Neural progenitor cell (in vitro differentiated cells): ENCODE data around the gene IFT81. TPM values are rescaled to one million over a fixed set of nuclear protein-coding genes. Genes with fewer than 3 reads are reported as not detected.

Experiments
- DNase-seq: peaks from one replicate; pipeline ENCODE4 v3.0.0-alpha.2; 2016; ENCODE audit warnings: low spot score
- H2AFZ ChIP-seq: fragments of 200-600 bp; sonication (generic); replicated peaks from 2 replicates; pipeline ENCODE4 v1.6.1; 2016; ENCODE audit warnings: antibody characterized with exemption
- H3F3A ChIP-seq: fragments of 200-600 bp; sonication (generic); 2 replicates; pipeline ENCODE4 v1.6.1; 2016; ENCODE audit warnings: antibody characterized with exemption, low read depth
- H3K27ac ChIP-seq: fragments of 200-600 bp; sonication (generic); 2 replicates; pipeline ENCODE4 v1.5.1; 2016; ENCODE audit warnings: mild to moderate bottlenecking
- H3K27me3 ChIP-seq: fragments of 200-600 bp; sonication (generic); 2 replicates; pipeline ENCODE4 v1.6.1; 2016; ENCODE audit warnings: mild to moderate bottlenecking, moderate library complexity
- H3K36me3 ChIP-seq: fragments of 200-600 bp; sonication (generic); 2 replicates; pipeline ENCODE4 v1.5.1; 2016
- H3K4me1 ChIP-seq: fragments of 200-600 bp; sonication (generic); 2 replicates; pipeline ENCODE4 v1.6.1; 2016; ENCODE audit warnings: mixed run types
- H3K4me2 ChIP-seq: fragments of 200-600 bp; sonication (generic); 2 replicates; pipeline ENCODE4 v1.6.1; 2016
- H3K4me3 ChIP-seq: fragments of 200-600 bp; sonication (generic); 2 replicates; pipeline ENCODE4 v1.5.1; 2016
- H3K79me2 ChIP-seq: fragments of 200-600 bp; sonication (generic); 2 replicates; pipeline ENCODE4 v1.6.1; 2016; ENCODE audit warnings: low read depth
- H3K9ac ChIP-seq: fragments of 200-600 bp; sonication (generic); 2 replicates; pipeline ENCODE4 v1.6.1; 2016
- H3K9me3 ChIP-seq: fragments of 200-600 bp; sonication (generic); 2 replicates; pipeline ENCODE4 v1.5.1; 2016; ENCODE audit warnings: low read depth
- H4K20me1 ChIP-seq: fragments of 200-600 bp; sonication (generic); 2 replicates; pipeline ENCODE4 v1.6.1; 2016; ENCODE audit warnings: low read depth
- H3K27ac Mint-ChIP-seq: 3 replicates; pipeline ENCODE4 v1.8.0; 2021; ENCODE audit warnings: mixed read lengths
- H3K27me3 Mint-ChIP-seq: 2 replicates; pipeline ENCODE4 v1.8.0; 2022; ENCODE audit warnings: low read depth, mild to moderate bottlenecking, inconsistent platforms, moderate library complexity, mixed read lengths; ENCODE audit not compliant: insufficient read depth
- H3K36me3 Mint-ChIP-seq: 3 replicates; pipeline ENCODE4 v1.8.0; 2021; ENCODE audit warnings: mixed read lengths
- H3K4me1 Mint-ChIP-seq: 3 replicates; pipeline ENCODE4 v1.8.0; 2021; ENCODE audit warnings: mixed read lengths
- H3K4me3 Mint-ChIP-seq: 3 replicates; pipeline ENCODE4 v1.8.0; 2021; ENCODE audit warnings: mild to moderate bottlenecking, moderate library complexity, mixed read lengths
- H3K9me3 Mint-ChIP-seq: 3 replicates; pipeline ENCODE4 v1.8.0; 2020; ENCODE audit warnings: mixed read lengths
- EZH2 ChIP-seq: fragments of 200-600 bp; sonication (generic); IDR thresholded peaks from 2 replicates; pipeline ENCODE4 v1.6.1; 2017; ENCODE audit warnings: antibody characterized with exemption, mild to moderate bottlenecking, moderate library complexity
- EZH2phosphoT487 ChIP-seq: fragments of 200-600 bp; sonication (generic); IDR thresholded peaks from 2 replicates; pipeline ENCODE4 v1.6.1; 2017; ENCODE audit warnings: antibody characterized with exemption
- total RNA-seq: library from RNA; depleted of rRNA; stranded (reverse); fragments of >200 nt; gene quantifications from 2 replicates; pipeline ENCODE4 v1.2.3, GENCODE V29; 2015; ENCODE audit warnings: low replicate concordance
- TF ChIP-seq, protein P1 (sequence below): fragments of 200-600 bp; sonication (generic); IDR thresholded peaks from 2 replicates; pipeline ENCODE4 v1.5.1; 2017; ENCODE audit warnings: antibody characterized with exemption, mild to moderate bottlenecking

The IFT81 gene
- total RNA-seq, 1 donor from 2014 or later: 73.8 TPM

DNA sequence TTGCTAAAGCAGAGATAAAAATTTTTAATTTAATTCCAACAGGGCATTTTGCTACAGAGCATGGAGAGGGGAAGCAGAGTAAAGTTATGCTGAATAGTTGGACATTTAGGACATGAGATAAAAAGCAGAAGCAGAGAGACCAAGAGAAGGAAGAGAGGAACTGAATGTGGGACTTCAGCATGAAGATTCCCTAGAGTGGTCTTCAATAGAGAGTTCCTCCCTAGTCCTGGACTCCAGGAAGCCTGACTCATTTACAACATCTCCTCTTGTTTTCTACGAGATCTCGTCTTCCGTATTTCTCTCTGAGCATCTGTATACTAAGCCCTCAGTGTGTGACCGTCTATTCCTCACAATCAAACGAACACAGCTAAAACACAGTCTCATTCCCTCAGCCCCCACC lies 35.2 kb upstream of the IFT81 start:
- TF ChIP-seq, protein P1, sequence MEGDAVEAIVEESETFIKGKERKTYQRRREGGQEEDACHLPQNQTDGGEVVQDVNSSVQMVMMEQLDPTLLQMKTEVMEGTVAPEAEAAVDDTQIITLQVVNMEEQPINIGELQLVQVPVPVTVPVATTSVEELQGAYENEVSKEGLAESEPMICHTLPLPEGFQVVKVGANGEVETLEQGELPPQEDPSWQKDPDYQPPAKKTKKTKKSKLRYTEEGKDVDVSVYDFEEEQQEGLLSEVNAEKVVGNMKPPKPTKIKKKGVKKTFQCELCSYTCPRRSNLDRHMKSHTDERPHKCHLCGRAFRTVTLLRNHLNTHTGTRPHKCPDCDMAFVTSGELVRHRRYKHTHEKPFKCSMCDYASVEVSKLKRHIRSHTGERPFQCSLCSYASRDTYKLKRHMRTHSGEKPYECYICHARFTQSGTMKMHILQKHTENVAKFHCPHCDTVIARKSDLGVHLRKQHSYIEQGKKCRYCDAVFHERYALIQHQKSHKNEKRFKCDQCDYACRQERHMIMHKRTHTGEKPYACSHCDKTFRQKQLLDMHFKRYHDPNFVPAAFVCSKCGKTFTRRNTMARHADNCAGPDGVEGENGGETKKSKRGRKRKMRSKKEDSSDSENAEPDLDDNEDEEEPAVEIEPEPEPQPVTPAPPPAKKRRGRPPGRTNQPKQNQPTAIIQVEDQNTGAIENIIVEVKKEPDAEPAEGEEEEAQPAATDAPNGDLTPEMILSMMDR: no peak
- TF ChIP-seq EZH2phosphoT487: no peak
- no peak for TF ChIP-seq EZH2
- no peak overlapping the region for H2AFZ ChIP-seq
- Mint-ChIP-seq H3K27ac (no peak overlapping the region), H3K4me3 (no peak overlapping the region), H3K36me3 (no peaks in the 10 kb centered on the region), H3K4me1 (no peaks in the 10 kb centered on the region), H3K27me3 (peaks cover 7% of the 10 kb centered on the region), H3K9me3 (peaks cover 2% of the 10 kb centered on the region)
- no peaks in the 10 kb centered on the region for H3K9me3 ChIP-seq
- H3K27me3 ChIP-seq: peaks cover 4% of the 10 kb centered on the region
- H3K36me3 ChIP-seq: no peaks in the 10 kb centered on the region
- H4K20me1 ChIP-seq: no peaks in the 10 kb centered on the region
- H3K4me2 ChIP-seq: no peak overlapping the region
- no peak overlapping the region for H3K4me3 ChIP-seq
- no peaks in the 10 kb centered on the region for H3F3A ChIP-seq
- H3K79me2 ChIP-seq: no peaks in the 10 kb centered on the region
- no peak overlapping the region for H3K27ac ChIP-seq
- no peak for DNase-seq
- H3K9ac ChIP-seq: no peak overlapping the region
- H3K4me1 ChIP-seq: no peaks in the 10 kb centered on the region

DNA sequence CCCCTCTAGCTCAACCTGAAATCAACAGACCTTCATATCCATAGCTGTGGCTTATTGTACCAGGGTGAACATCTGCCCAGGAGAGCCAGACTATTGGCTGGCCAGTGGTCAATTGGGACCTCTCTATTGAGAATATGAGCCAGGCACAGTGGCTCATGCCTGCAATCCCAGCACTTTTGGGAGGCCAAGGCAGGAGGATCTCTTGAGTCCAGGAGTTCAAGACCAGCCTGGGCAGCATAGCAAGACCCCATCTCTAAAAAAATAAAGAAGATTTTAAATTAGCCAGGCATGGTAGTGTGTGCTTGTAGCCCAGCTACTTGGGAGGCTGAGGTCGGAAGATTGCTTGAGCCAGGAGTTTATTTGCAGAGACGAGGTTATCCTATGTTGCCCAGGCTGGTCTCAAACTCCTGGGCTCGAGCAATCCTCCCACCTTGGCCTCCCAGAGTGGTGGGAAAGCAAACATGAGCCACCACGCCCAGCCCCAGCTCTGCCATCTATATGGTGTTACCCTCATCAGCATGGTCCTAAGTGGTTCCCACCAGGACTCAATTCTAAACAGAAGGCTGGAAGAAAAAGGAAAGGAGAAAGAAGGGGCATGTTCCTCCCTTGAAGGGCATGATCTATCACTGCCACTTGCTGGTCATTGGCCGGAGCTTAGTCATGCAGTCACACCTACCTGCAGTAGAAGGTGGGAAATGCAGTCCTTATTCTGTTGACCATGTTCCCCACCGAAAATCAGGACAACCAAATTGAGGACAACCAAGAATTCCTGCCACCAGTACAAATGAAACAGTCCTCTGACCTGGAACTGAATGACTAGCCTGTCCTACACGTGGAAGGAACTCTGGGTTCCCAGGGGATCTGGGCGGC lies 33.7 kb upstream of the IFT81 start:
- H3K36me3 ChIP-seq: no peaks in the 10 kb centered on the region
- H3F3A ChIP-seq: no peaks in the 10 kb centered on the region
- Mint-ChIP-seq H3K4me3 (no peak overlapping the region), H3K27me3 (peaks cover 4% of the 10 kb centered on the region), H3K27ac (no peak overlapping the region), H3K9me3 (no peaks in the 10 kb centered on the region), H3K4me1 (no peaks in the 10 kb centered on the region), H3K36me3 (no peaks in the 10 kb centered on the region)
- no peak overlapping the region for H2AFZ ChIP-seq
- H3K9me3 ChIP-seq: no peaks in the 10 kb centered on the region
- no peak for TF ChIP-seq EZH2
- TF ChIP-seq EZH2phosphoT487: no peak
- TF ChIP-seq, protein P1: no peak
- peaks cover 4% of the 10 kb centered on the region for H3K27me3 ChIP-seq
- no peaks in the 10 kb centered on the region for H3K79me2 ChIP-seq
- no peak overlapping the region for H3K4me3 ChIP-seq
- no peaks in the 10 kb centered on the region for H3K4me1 ChIP-seq
- no peak overlapping the region for H3K4me2 ChIP-seq
- DNase-seq: no peak
- H4K20me1 ChIP-seq: no peaks in the 10 kb centered on the region
- H3K27ac ChIP-seq: no peak overlapping the region
- no peak overlapping the region for H3K9ac ChIP-seq

GRCh38 chr12:110091136-110091711 lies 32.9 kb upstream of the IFT81 start:
- no peak overlapping the region for H2AFZ ChIP-seq
- no peak overlapping the region for H3K27ac Mint-ChIP-seq
- peaks cover 2% of the 10 kb centered on the region for H3K27me3 Mint-ChIP-seq
- DNase-seq: no peak
- H3F3A ChIP-seq: no peaks in the 10 kb centered on the region
- no peaks in the 10 kb centered on the region for H3K36me3 Mint-ChIP-seq
- H3K9me3 Mint-ChIP-seq: no peaks in the 10 kb centered on the region
- H4K20me1 ChIP-seq: no peaks in the 10 kb centered on the region
- H3K27me3 ChIP-seq: peaks cover 4% of the 10 kb centered on the region
- H3K36me3 ChIP-seq: no peaks in the 10 kb centered on the region
- no peak overlapping the region for H3K27ac ChIP-seq
- H3K9me3 ChIP-seq: no peaks in the 10 kb centered on the region
- H3K9ac ChIP-seq: no peak overlapping the region
- H3K4me3 Mint-ChIP-seq: no peak overlapping the region
- H3K79me2 ChIP-seq: no peaks in the 10 kb centered on the region
- H3K4me3 ChIP-seq: no peak overlapping the region
- H3K4me1 Mint-ChIP-seq: no peaks in the 10 kb centered on the region
- H3K4me2 ChIP-seq: no peak overlapping the region
- H3K4me1 ChIP-seq: no peaks in the 10 kb centered on the region
- TF ChIP-seq EZH2: no peak
- no peak for TF ChIP-seq EZH2phosphoT487
- TF ChIP-seq, protein P1: no peak
